ENCODE measurements around the gene GYPC.
A peak's percentile ranks its signal among the peaks of the same experiment; 100 is the strongest.

The GYPC gene

GRCh38 chr2:126650994-126651393, 5.0 kb upstream of the GYPC start:
- DNase-seq = peak in 1 of 2 donors; percentile 6

DNA sequence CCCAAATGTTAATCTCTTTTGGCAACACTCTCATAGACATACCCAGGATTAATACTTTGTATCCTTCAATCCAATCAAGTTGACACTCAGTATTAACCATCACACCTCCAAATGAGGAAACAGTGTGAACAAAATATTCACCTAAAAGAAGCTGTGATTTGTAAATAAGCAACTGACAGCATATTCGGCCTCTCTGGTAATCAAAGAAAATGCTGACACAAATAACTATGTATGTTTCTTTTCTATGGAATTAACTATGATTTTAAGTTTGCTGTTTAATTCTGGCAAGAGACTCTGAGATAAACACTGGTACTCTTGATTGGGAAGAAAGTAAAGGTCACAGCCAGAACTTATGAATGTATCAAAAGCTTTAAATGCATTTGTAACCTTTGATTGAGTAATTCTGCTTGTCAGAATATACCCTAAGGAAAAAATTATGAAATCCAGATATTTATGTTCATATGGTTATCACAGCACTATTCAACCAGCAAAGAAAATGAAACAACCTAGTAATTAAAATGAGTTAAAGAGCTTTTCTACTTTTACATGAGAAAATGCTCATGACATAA, 3.6 kb upstream of the GYPC start:
- no peak for DNase-seq

DNA sequence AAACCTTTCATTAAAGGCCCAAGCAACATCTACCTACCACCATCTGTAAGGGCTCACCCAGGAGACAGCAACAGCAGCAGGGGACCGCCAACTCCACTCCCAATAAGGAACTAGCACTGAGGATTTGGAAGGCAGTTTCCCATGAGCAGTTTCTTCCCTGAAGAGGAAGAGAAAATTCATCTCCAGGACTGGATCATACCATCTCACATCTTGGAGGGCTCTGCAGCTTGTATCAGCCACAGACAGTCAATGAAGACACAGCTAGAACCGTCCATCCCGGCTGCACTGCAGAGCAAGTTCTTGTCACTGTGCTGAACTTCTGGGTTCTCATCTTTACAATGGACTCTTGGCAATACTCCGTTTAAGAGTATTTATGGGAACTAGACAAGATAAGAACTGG, 2.8 kb upstream of the GYPC start:
- peak in 1 of 2 donors; percentile 6 for DNase-seq

DNA sequence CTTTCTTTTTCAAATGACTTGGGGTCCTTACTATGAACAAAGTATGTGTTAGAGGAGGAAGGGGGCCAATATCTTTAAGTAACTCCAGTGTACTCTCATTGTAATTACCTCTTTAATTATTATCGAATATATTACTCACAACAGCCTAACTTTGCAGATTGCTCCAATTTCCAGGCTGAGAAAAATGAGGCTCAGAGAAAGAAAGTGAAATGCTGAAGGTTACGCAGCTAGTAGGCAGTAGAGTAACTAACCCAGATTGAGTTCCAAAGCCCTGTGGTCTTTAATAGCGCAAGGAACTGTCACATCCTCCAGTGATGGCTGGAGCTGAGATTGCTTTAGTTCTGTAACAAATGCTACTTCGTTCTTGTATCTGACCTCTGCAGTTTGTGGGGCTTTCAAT, 2.2 kb upstream of the GYPC start:
- DNase-seq = peak in 1 of 2 donors; percentile 8

- peak in 1 of 2 donors; percentile 15 for DNase-seq
Measured at GRCh38 chr2:126655051-126655450, 907 bp upstream of the GYPC start.

DNA sequence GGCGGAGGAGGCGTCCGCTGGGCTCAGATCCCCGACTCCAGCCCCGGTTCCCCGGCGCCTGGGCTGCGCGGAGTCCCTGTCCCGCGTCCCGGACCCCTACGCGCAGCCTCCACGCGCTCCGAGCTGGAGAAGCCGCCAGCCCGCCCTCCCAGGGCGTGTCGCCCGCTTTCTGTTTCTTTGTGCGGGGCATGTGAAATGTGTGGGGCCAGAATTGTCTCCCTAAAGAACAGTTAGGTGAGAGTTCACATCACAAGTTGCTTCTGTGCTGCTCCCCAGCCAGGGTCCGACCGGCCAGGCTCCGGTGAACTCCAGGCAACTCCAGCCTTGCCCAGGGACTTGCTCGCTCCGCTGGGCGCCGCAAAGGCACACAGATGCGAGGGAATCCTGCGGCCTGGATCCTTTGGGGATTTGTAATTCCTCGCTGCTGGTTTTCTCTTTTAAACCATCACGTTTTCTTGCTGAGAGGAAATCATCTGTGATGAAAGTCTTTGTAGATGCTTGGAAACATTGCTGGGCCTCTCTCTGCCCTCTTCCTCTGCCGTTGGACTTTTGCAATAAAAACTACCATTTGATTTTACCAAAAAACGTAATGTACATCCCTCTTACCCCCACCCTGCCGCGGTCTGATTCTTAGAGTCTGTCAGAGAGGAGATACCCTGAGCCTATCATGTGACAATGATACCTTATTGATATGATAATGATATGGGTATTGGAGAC, 631 bp downstream of the GYPC start:
- DNase-seq = peak; percentile 58 to 60

DNA sequence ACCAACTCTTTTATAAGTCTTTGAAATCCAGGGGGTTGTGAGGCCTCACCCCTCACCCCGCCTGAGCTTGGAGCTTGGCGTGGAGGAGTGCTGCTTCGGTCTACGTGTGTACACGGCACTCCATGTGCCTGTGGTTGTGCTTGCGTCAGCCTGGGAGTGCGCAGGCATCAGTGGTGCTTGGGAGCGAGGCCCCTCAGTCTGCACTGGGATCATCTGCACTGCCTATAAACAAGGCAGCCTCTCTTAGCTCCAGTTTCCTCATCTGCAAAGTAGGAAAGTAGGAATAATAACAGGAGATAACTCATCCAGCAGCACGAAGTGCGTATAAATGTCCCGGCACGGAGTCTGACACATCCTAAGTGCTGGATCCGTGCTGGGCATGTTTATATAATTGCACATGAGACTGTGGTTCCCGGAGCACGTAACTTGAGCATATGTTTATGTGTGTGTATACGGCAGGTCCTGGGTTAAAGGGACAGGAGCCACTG, 1.2 kb downstream of the GYPC start:
- DNase-seq = peak; percentile 56 to 59

DNA sequence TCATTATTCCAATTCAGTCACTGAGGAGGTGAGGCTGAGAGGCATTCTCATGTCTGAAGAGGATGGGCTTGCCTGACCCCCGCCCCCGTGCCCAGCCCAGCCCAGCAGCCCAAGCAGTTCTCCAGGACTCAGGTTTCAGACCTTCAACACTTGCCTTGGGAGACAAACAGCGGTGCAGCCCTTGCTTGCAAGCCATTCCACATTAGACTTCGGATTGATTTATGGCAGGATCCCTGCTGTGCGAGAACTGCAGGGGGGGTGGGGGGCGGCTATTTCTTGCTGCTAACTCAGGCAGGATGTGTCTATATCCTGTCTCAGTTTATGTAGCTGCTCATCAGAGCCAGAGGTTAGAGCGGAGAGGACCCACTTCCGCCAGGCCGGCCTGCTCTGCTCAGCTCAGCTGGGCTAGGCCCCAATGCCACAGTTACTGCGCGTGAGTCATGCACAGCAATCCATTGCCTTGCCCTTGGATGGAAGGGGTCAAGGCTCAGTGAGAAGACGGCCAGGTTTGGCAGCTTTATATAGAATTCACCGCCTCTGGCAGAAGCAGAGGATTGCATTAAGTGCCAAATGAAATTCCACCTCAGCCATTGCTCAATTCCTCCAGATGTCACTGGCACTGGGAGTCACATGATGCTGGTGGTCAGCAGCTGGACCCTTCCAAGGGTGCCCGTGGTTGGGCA, 1.8 kb downstream of the GYPC start:
- peak; percentile 65 to 74 for DNase-seq

- no peak for DNase-seq
Measured at GRCh38 chr2:126658319-126658904, 2.5 kb downstream of the GYPC start.

DNA sequence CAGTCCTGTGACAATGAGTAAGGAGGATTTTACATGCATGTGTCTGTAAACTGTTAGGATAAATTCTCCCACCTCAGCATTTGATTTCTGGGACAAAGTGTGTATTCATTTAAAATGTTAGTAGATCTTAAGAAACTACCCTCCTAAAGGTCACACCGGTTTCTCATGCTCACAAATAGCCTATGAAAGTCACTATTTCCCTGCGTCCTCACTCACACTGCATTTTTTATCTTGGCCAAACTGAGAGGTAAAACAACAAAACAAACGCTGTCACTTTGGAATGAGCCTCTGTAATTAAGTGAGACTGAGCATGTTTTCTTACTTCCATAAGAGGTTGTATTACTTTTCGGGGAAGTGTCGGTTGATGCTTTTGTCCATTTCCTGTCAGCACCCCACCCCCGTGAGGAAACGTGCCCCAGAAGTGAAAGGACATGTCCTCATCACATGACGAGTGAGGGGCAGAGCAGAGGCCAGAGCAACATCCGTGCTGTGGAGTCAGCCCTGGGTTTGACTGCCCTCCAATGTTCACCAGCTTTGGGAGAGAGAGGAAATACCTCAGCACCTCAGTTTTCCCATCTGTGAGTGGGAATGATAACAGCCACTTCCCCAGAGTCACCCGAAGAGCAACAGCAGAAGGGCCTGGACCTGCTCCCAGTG, 3.1 kb downstream of the GYPC start:
- DNase-seq = peak; percentile 60 to 61

DNA sequence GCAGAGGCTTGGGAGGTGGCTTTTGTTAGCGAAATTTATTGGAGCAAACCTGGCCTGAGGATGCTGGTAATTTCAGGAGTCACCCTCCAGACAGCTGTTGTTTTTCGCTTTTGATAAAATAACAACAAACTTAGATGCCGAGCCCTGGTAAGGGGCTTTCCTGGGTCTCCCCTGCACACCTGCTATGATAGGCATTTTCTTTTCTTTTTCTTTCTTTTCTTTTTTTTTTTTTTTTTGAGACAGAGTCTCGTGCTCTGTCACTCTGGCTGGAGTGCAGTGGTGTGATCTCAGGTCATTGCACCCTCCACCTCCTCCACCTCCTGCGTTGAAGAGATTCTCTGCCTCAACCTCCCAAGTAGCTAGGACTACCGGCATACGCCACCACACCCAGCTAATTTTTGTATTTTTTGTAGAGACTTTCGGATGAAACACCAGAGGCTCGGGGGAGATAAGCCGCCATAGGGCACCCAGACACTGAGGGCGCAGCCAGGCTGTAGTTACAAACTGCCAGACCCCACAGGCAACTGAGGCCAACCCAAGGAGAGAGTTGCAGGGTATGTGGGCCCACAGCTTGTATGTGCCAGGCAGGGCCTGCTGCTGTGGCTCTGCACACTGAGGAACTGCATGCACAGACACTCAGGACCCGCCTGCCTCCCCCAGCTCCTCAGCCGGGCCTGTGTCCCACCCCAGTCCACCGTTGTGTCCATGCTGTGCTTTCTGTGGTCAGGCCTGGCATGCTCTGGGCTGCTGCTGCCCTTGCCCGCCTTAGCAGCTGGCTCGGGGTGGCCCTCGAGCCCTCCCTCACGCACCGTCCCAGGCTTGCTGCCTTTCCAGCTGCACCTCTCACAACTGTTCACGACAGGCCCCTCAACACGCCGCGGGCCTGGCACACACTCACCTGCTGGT, 3.9 kb downstream of the GYPC start:
- no peak for DNase-seq

DNA sequence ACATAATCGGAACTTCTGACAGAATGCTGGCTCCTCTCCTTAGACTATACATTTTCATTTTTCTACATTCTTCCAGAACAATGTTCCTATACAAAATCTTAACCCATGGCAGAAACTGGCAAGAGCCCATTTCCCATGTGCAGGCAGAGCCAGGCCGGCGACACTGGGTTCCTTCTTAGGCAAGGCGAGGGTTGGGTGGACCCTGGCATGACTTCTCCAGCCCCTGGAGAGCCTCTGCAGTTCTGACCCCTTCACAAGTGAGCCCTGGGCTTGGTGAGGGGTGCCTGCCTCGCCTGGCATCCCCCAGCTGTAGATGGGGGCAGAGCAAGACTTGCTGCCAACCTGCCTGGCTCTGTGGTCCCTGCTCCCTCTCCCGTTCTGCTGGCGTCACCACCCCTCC, 5.0 kb downstream of the GYPC start:
- DNase-seq = no peak

DNA sequence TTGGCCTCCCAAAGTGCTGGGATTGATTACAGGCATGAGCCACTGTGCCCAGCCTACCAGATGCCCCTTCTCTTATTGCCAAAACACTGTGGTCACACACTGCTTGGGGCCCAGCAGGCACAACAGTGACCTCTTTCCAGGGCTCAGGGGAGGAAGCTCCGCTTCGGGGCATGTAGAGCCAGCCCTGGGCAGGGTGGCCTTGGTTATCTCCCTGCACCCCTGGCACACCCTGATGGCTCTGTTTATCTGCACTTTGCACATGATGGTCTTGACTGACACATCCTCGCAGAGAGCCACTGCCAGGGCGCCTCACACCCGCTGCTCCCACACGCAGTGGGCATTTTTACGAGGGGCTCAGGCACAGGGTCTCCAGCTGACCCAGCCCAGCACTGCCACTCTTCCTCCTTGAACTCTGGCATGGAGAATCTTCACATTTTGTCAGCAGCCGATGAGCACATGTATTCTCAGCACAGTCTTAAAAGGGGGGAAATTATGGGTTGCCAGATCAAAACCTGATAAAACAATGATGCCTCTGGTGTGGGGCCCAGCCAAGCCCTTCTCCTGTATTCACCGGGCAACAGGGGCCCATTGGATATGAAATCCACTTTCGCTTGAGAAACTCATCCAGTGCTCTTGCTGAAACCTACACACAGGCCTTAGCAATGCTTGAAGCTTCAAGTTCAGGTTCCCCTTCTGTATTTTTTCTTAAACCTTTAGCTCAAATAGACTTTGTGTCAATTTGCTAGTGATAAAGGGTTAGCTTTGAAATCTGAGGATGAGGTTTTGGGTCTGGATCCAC, 5.9 kb downstream of the GYPC start:
- no peak for DNase-seq

- DNase-seq = no peak
Measured at GRCh38 chr2:126662621-126663020, 6.7 kb downstream of the GYPC start.

DNA sequence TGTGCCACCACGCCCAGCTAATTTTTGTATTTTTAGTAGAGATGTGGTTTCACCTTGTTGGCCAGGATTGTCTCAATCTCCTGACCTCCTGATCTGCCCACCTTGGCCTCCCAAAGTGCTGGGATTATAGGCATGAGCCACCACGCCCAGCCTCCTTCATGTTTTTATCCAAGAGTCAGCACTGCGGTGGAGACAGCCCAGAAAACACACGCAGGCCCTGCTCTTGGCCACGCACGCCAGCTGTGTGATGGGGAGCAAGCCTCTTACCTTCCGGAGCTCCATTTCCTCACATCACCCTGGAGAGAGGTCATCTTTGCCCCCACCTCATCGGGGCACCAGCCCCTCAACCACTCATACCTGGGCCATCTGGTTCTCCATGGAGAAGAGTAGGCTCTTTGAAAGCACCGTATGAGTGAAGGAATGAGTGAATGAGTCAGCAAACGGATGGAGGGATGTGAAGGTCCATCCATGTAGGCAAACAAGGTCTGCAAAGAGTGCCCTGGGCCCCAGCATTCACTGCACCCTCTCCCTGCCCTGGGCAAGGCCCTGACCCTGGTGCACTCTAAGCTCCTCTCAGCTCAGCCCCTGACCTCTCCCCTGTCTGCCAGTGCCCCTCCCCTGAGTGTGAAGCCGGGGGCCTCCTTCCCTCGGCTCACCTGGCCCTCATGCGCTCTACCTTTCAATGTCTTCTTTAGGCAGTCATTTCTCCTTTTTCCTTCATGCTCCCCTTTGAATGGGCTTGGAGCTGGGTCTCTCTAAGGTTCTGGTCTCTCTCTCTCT, 7.4 kb downstream of the GYPC start:
- no peak for DNase-seq

- peak in 1 of 2 donors; percentile 22 for DNase-seq
Measured at GRCh38 chr2:126664234-126664633, 8.3 kb downstream of the GYPC start.

GRCh38 chr2:126664639-126665038, 8.7 kb downstream of the GYPC start:
- DNase-seq = no peak

DNA sequence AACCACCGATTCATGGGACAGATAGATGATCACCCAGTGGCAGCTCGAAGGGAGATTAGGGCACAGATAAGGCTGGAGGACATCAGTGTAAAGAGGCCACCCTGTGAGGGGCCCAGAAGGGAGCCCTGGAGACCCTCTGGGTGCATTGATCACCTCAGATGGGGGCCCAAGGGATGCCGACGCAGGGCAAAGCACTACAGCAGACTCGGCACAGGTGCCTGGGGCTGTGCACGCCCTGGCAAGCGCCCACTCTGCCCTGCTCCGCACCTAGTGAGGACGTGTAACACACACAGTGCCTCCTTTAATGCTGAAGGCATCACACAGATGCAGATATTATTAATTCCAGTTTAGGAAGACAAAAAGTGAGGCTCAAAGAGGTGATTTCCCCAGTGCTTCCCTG, 9.5 kb downstream of the GYPC start:
- DNase-seq = no peak

GRCh38 chr2:126668254-126668653, 12.3 kb downstream of the GYPC start:
- DNase-seq = no peak

- no peak for DNase-seq
Measured at GRCh38 chr2:126669772-126670171, 13.8 kb downstream of the GYPC start.
